ENCODE results near the gene MGST1.

DNA sequence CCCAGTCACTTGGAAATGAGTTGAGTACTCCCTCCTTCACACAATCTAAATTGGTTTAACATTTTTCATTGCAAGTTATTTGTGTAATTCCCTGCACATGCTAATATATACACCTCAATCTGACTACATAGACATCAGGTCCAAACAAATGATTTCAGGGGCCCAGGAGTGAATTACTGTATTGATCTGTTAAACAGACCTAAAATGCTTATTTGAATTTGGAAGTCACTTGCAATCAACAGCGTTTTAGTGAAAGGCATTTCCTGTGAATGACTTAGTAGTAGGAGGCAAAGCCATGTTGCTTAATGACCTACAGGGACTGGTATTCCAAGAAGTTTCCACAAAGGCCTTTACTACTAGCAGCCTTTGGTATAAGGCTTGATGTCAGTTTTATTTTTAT lies 47.3 kb upstream of the MGST1 start:
- TF ChIP-seq, protein P1, sequence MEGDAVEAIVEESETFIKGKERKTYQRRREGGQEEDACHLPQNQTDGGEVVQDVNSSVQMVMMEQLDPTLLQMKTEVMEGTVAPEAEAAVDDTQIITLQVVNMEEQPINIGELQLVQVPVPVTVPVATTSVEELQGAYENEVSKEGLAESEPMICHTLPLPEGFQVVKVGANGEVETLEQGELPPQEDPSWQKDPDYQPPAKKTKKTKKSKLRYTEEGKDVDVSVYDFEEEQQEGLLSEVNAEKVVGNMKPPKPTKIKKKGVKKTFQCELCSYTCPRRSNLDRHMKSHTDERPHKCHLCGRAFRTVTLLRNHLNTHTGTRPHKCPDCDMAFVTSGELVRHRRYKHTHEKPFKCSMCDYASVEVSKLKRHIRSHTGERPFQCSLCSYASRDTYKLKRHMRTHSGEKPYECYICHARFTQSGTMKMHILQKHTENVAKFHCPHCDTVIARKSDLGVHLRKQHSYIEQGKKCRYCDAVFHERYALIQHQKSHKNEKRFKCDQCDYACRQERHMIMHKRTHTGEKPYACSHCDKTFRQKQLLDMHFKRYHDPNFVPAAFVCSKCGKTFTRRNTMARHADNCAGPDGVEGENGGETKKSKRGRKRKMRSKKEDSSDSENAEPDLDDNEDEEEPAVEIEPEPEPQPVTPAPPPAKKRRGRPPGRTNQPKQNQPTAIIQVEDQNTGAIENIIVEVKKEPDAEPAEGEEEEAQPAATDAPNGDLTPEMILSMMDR (IDR thresholded peaks at IDR 0.05), result no peak
- TF ChIP-seq POLR2A (IDR thresholded peaks at IDR 0.05) (no peak), EP300 (IDR thresholded peaks at IDR 0.05) (no peak)

All from ovary (tissue), 3 donors.